Lower leg skin (tissue), 4 donors: ENCODE results near the gene TRAF2. TPM values are rescaled to one million over a fixed set of nuclear protein-coding genes. Genes with fewer than 3 reads are reported as not detected.

Source experiments
- DNase-seq, 2 donors: peaks; one replicate each; pipeline ENCODE4 v3.0.0-alpha.2; 2019; ENCODE audit warnings: low spot score in 2 of 2
- H3K4me3 ChIP-seq: fragments of 200-600 bp; sonication (generic); 2 replicates; pipeline ENCODE4 v1.5.1; 2017; ENCODE audit warnings: mild to moderate bottlenecking, low read depth; ENCODE audit not compliant: poor library complexity, severe bottlenecking
- POLR2A ChIP-seq, 2 donors: fragments of 450-650 bp; IDR thresholded peaks; one replicate each; pipeline ENCODE4 v1.6.1; 2016 to 2017; ENCODE audit warnings: antibody characterized with exemption in 2 of 2, mild to moderate bottlenecking in 1 of 2, moderate library complexity in 1 of 2
- WGBS, 2 donors: methylation state at CpG; one replicate each; pipeline ENCODE4 v1.1.5; 2018; 5-methylcytosine and 5-hydroxymethylcytosine counted together
- intact Hi-C: fragments of 100-400 bp; cut with DNase I; formaldehyde crosslinking; loops from one replicate; pipeline ENCODE4 v1.15.0; 2023; ENCODE audit warnings: low total_unique reads
- total RNA-seq, 4 donors: library from RNA; depleted of rRNA; stranded (reverse); fragments of >200 nt; gene quantifications; one replicate each; pipeline ENCODE4 v1.1.0, GENCODE V29; 2016
- TF ChIP-seq, protein P1 (sequence below), 3 donors: fragments of 450-650 bp; IDR thresholded peaks; one replicate each; pipeline ENCODE4 v1.5.1; 2016; ENCODE audit warnings: antibody characterized with exemption in 3 of 3, mild to moderate bottlenecking in 3 of 3, moderate library complexity in 2 of 3

The TRAF2 gene
- total RNA-seq, 4 donors from 2014 or later: 13.2 to 16.7 (median 15.8) TPM

GRCh38 chr9:136937186-136938001 is 51.1 kb downstream of the TRAF2 start:
- TF ChIP-seq, protein P1, sequence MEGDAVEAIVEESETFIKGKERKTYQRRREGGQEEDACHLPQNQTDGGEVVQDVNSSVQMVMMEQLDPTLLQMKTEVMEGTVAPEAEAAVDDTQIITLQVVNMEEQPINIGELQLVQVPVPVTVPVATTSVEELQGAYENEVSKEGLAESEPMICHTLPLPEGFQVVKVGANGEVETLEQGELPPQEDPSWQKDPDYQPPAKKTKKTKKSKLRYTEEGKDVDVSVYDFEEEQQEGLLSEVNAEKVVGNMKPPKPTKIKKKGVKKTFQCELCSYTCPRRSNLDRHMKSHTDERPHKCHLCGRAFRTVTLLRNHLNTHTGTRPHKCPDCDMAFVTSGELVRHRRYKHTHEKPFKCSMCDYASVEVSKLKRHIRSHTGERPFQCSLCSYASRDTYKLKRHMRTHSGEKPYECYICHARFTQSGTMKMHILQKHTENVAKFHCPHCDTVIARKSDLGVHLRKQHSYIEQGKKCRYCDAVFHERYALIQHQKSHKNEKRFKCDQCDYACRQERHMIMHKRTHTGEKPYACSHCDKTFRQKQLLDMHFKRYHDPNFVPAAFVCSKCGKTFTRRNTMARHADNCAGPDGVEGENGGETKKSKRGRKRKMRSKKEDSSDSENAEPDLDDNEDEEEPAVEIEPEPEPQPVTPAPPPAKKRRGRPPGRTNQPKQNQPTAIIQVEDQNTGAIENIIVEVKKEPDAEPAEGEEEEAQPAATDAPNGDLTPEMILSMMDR (IDR thresholded peaks at IDR 0.05): no peak
- no peak for TF ChIP-seq POLR2A (IDR thresholded peaks at IDR 0.05)
- intact Hi-C loops: no loop called here
- 87 to 90% methylated on average over 15 of the region's 15 CpGs for WGBS, 2 donors

DNA sequence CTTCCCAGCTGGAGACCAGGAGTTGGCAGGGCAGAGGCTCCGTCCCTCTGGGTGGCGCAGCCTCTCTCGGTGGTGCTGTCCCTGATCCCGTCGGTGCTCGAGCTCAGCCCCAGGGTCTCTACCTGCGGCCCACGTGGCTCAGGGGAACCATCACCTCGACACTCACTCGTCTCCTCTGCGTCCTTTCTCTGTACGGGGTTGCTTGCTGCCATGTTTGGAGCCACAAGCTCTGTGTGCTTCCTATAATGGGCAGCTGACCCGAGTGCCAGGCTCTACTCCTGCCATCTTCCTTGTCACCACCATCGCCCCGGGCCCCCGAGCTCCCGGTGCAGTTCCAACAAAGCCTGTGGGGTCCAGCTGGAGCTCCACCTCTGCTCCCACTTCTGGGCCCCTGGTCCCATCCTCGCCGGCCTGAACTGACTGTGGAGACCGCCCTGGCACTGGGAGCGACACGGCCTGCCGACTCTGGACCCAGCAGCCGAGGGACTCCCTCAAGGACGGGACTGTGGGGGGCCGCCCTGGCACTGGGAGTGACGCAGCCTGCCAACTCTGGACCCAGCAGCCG is 53.2 kb downstream of the TRAF2 start:
- no peak for DNase-seq
- WGBS, 2 donors: 90 to 93% methylated on average over 24 to 25 of the region's 28 CpGs
- TF ChIP-seq, protein P1 (IDR thresholded peaks at IDR 0.05): no peak
- no peak for TF ChIP-seq POLR2A (IDR thresholded peaks at IDR 0.05)

More at GRCh38 chr9:136937186-136938001, 51.1 kb downstream of the TRAF2 start:
- no peak overlapping the region for H3K4me3 ChIP-seq
- no peak for DNase-seq

GRCh38 chr9:136939996-136940525 is 53.7 kb downstream of the TRAF2 start:
- no peak overlapping the region for H3K4me3 ChIP-seq
- 72 to 77% methylated on average over 12 to 15 of the region's 16 CpGs for WGBS, 2 donors
- TF ChIP-seq, protein P1 (IDR thresholded peaks at IDR 0.05): no peak
- TF ChIP-seq POLR2A (IDR thresholded peaks at IDR 0.05): no peak
- DNase-seq: no peak
- intact Hi-C loops: loop anchor here (10.0 kb wide), 1 partner anchor 85 kb away; the partner anchor contains the start of gene MAMDC4

More for the DNA sequence above, 53.2 kb downstream of the TRAF2 start:
- no peak overlapping the region for H3K4me3 ChIP-seq
- intact Hi-C loops: no loop called here

- DNase-seq: no peak
- 93 to 96% methylated on average over 28 to 39 of the region's 42 CpGs for WGBS, 2 donors
Measured at GRCh38 chr9:136940526-136941230, 54.4 kb downstream of the TRAF2 start.

More at GRCh38 chr9:136940526-136941230, 54.4 kb downstream of the TRAF2 start:
- no peak for TF ChIP-seq POLR2A (IDR thresholded peaks at IDR 0.05)
- TF ChIP-seq, protein P1 (IDR thresholded peaks at IDR 0.05): no peak
- H3K4me3 ChIP-seq: no peak overlapping the region
- intact Hi-C loops: loop anchor here (10.0 kb wide), 1 partner anchor 86 kb away; the partner anchor contains the start of gene MAMDC4
